UCSD-AML1 (cell line): ENCODE data around the gene TSEN34.
"Not testable (repeated sequence)": the region's sequence is repeated elsewhere in the genome, so short reads cannot be mapped to it uniquely, and the experiment has no call there.

Experiments used
- DNase-seq: peaks from one replicate; lab custom pipeline; 2025; ENCODE audit not compliant: unreplicated experiment; lab: John Stamatoyannopoulos, UW

Gene TSEN34

DNA sequence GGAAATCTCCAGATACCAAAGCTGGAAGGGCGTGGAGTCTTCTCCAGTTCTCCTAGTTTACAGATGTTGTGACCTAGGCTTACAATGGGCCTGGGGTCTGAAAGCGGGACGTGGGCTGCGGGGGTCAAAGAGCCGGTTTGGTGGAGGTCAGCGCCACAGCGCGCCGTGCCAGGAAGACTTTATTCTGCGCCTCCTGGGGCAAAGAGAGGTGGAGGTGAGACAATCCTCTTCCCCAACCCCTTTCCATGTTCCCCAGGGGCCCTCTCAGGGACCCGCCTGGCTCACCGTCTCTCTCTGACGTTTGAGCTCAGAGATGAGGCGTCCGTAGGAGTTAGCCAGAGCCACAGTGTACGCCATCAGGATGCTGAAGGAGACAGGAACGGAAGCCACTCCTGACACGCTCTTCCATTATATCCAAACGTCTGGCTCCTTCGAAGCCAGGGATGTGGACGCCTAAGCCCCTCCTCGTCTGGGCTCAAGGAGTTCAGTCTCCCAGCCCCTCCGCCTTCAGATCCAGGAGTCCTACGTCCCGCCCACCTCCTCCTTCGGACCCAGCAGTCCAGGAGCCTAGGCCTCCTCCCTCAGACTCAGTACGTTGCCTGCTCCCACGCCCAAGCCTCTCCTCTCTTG lies 30.8 kb upstream of the TSEN34 start:
- no peak for DNase-seq

DNA sequence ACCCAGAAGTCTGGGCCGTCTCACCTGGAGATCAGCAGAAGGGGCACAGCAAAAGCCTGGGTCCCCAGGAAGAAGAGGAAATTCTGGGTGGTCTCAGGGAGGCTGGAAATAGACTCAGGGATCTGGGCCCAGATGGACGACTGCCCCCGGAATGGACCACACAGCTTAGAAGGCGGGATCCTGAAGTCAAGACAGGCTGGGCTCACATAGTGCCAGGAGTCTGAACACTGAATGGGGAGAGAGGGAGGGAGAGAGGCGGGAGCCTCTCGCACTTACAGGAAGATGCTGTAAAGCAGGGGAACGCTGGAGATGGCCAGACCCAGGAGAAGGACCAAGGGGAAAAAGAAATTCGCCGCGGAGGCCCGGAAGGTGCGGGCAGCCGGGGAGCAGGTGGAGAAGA lies 30.3 kb upstream of the TSEN34 start:
- no peak for DNase-seq

- peak; percentile 88 for DNase-seq
Measured at GRCh38 chr19:54162241-54162805, 28.8 kb upstream of the TSEN34 start.

DNA sequence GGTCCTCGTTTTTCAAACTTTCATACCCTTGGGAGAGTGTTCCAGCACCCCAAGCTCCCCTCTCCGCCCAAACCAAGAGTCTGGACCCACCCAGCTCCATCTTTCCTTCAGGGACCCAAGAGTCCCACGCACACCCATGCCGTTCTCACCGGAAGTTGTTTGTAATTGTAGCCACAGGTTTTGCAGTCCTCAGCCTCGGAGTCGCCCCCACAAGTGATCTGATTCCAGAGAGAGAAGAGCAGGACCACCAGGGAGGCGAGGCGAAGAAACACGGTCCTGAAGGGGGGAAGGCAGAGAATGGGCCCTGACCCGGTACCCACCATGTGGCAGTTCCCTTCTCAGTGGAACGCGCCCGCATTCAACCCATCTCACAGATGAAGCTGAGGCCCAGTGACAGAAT lies 28.2 kb upstream of the TSEN34 start:
- DNase-seq: no peak

GRCh38 chr19:54164369-54165068 lies 26.6 kb upstream of the TSEN34 start:
- peak; percentile 76 for DNase-seq

DNA sequence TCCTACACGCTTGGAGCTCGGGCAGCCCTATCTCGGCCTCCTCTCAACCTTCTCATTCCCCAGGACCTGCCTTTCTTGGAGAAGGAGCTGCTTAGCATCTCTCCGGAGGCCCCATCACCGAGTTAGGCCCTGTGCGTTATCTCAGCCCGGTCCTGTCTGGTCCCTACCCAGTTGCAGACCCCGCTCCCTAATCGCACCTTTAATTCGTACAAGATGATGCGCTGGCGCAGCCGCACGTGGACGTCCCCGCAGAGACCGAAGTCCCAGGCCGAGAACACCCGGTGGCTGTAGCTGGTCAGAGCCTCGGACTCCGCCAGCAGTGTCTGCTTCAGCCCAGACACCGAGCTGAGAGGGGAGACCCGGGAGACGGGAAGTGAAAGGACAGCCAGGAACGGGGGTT lies 25.9 kb upstream of the TSEN34 start:
- no peak for DNase-seq

DNA sequence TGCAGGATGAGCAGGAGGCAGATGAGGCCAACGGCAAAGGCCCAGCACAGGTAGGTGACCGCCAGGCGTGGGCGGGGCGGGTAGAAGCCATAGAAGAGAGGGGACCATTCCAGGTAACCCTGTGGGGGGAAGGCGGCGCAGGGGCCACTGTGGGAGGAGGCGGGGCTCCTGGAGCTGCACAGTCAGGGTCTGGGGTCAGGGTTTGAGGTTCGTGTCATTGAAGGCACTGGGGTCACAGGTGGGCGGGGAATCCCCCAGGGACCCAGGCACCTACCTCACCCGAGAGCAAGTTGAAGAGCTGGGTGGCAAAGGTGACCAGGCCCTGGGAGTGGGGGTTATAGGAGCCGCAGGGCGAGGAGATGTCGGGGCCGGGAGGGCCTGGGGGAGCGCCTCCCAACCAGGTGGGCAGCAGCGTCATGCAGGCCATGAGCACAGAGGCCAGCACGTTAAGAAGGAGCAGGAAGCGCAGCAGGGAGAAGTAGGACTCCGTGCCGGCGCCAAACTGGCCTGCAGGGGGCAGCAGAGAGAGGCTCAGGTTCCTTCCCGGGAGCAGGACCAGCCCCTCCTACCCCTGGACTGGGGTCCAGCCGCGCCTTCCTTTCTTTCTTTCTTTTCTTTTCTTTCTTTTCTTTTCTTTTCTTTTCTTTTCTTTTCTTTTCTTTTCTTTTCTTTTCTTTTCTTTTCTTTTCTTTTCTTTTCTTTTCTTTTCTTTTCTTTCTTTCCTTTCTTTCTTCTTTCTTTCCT lies 22.8 kb upstream of the TSEN34 start:
- DNase-seq: peak; percentile 91

DNA sequence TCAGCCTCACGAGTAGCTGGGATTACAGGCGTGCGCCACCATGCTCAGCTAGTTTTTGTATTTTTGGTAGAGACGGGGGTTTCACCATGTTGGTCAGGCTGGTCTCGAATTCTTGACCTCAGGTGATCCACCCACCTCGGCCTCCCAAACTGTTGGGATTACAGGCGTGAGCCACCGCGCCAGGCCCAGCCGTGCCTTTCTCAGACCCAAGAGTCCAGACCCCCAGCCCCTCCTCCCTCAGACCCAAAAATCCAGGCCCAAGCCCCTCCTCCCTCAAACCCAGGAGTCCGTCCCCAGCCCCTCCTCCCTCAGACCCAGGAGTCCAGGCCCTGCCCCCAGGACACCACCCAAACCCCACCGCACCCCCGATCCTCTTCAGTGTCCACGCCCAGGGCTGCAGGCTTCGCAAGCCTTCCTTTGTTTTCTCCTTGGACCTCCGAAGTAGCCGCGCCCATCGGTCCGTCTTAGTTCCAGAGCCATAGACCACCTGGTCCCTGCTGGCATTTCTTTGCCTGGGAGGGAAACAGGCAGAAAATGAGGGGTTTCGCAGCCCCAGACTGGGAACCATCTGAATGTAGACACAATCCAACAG lies 21.9 kb upstream of the TSEN34 start:
- no peak for DNase-seq

DNA sequence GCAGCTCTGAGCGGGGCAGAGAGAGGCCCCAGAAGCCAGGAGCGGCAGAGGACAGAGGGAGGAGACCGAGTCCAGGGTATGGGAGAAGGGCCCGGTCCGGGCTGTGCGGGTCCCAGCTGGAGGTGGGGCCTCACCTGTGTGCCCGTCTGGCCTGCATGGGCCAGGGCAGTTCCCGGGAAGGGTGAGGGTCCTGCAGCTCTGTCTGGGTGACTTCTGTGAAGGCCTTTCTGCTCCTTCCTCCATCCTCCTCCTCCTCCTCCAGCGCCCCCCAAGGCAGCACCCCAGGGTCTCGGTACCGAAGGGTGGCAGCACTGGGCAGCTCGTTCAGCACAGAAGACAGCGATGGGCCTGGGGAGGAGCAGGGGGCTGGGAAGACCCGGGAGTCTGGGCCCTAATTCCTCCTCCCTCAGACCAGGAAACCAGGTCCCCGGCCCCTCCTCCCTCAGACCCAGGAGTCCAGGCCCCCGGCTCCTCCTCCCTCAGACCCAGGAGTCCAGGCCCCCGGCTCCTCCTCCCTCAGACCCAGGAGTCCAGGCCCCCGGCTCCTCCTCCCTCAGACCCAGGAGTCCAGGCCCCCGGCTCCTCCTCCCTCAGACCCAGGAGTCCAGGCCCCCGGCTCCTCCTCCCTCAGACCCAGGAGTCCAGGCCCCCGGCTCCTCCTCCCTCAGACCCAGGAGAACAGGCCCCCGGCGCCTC lies 19.2 kb upstream of the TSEN34 start:
- not testable (repeated sequence) for DNase-seq

DNA sequence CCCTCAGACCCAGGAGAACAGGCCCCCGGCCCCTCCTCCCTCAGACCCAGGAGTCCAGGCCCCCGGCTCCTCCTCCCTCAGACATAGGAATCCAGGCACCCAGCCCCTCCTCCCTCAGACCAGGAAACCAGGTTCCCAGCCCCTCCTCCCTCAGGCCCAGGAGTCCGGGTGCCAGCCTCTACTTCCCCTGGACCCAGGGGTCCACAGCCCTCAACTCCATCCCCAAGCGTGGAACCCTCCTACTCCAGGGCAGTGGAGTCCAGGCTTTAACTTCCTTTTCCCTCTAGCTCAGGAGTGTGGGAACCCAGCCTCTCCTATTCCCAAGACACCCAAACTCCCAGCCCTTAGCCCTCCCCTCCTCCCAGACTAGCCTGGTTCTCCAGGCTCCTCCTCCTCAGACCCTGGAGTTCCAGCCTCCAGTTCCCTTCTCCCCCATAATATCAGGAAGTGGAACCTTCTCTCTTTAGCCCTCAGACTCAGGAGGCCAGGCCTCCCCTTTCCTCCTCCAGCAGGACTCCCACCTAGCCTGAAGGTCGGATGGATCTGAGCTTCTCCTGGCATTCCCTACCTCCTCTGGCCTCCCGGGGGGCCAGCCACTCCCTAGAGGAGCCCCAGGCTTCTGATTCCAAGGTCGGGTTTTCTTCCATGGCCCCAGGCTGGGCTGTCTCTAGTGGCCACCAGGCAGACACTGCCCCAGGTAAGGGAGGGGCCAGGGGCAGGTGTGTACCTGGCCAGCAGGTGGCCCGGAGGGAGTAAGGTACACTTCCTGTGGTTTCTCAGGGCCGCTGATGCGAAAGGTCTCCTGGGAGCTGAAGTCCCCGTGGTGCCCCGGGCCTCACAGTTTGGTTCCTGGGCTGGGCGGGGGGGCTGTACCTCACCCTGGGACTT lies 18.4 kb upstream of the TSEN34 start, which contains the start of gene TMC4:
Gene TMC4 (minus strand): TSS at position 690 of the 888 bp plus-strand sequence. CDS start 43 bp downstream, at position 647.
- peak; percentile 32 for DNase-seq

- DNase-seq: no peak
Measured at GRCh38 chr19:54173359-54173699, 17.8 kb upstream of the TSEN34 start.

DNA sequence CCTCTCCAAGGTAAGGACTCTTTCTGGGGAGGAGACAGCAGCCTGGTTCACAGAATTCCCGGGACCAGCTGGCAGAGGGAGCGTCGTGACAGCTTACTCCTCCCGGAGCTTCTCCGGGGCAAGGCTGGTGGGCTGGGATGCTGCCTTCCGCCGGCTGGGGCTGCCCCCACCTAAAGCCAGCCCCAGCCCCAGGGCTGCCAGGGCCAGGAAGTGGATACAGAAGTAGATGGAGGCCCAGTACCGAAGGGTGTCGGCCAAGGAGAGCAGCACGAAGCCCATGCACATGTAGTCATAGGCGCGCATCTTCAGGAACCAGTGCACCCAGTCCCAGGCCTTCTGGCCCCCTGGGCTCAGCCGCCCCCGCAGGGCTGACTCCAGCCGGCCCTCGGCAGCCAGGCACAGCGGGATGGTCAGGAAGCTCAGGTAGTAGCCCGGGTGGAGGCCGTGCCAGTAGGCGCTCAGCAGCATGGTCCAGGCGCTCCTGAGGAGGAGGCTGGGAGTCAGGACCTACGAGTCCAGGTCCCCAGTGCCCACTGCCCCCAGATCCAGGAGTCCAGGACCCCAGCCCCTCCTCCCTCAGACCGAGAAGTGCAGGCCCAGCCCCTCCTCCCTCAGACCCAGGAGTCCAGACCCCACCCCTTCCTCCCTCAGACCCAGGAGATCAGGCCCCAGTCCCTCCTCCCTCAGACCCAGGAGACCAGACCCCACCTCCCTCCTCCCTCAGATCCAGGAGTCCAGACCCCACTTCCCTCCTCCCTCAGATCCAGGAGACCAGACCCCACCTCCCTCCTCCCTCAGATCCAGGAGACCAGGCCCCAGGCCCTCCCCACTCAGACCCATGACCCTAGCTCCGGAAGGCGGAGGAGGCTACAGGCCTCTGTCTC lies 16.9 kb upstream of the TSEN34 start:
- no peak for DNase-seq

- no peak for DNase-seq
Measured at GRCh38 chr19:54178581-54179261, 12.4 kb upstream of the TSEN34 start.

DNA sequence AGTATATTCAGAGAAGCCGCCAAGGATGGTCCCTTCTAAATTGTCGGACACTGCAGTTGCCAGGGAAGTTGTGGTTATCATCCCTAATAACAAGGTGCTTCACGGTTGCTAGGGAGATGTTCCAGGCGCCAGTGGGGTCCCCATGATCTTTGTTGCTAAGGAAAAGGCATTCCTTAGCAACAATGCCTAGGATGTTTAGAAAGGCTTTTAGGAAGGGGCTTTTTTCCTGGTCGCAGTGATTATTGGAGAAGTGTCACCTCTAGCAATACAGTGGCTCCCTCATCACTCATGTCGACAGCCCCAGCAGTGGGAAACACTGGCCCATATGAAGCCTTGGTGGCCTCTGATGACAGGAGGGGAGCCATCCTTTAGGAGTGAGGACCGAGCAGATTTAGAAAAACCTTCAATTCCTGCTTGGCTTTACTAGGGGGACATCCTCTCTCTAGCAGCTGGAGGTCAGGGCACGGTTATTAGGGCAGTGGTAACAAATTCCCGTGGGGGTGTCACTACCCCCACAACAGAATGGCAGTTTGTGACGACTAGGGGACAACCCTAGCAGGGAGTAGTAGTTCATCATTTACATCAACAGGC lies 11.8 kb upstream of the TSEN34 start:
- DNase-seq: no peak

DNA sequence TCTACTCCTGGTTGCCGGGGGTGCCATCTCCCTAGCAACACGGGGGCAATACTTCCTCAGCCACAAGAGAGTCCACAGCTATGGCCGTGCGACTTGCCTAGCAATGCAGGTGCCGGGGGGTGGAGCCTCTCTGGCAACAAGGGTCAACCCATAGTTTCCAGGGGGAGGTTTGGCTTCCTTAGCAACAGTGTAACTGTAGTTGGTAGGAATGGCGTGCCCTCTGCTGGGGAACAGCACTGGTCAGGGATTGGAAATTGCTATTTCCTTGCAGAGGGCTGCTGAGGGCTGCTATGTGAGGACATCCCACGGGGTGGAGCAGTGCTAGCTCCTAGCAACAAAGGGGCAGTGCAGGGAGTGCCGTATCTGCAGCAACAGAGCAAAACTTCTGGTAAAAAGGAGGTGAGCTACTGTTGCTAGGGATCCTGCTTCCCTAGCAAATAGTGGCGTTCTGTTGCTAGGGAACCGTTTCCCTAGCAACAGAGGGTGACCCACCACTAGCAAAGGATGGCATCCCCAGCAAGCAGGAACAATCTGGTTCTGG lies 11.1 kb upstream of the TSEN34 start:
- DNase-seq: no peak

DNA sequence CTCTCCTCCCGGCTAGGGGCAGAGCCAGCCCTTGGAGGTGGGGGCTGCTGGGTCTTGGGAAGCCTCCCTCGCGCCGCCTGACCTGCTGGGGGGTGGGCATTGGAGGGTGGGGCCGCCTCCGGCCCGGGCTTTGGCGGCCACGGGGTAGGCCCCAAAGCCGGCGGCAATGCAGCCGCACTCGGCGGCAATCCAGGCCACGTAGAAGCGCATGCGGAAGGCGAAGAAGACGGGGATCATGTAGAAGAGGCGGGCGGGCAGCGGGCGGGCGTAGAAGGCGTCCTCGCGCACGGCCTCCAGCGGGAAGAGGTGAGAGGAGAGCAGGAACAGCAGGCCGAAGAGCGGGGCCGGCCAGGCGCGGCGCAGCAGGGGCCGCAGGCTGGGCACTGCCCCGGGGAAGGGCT lies 10.4 kb upstream of the TSEN34 start:
- no peak for DNase-seq

GRCh38 chr19:54181894-54182293 lies 9.2 kb upstream of the TSEN34 start:
- DNase-seq: not testable (repeated sequence)

DNA sequence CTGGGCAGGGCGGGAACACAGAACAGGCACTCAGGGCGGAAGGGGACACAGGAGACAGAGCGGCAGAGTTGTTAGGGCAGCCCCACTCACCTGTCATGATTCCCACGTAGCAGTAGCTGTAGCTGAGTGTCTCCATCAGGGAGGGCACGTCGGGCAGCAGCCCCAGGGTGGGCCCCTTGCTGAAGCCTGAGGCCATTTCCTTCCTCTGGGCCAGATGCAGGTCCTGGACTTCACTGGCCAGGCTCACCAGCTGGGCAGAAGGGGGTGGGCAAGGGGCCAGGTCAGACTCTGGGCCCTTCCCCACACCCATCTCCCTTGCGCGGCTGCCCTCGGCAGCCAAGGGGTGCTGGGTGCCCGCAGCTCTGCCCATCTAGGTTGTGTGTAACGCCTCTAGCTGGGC lies 7.7 kb upstream of the TSEN34 start:
- DNase-seq: no peak
